ENCODE data around the gene GAB1. TPM values are rescaled to one million over a fixed set of nuclear protein-coding genes. Genes with fewer than 3 reads are reported as not detected.

The GAB1 gene
- total and polyA plus RNA-seq, 2 of the 8 experiments (the other 6 are each of a cell fraction or from before 2014, with no cell fraction given): 6.8 to 21.3 TPM

DNA sequence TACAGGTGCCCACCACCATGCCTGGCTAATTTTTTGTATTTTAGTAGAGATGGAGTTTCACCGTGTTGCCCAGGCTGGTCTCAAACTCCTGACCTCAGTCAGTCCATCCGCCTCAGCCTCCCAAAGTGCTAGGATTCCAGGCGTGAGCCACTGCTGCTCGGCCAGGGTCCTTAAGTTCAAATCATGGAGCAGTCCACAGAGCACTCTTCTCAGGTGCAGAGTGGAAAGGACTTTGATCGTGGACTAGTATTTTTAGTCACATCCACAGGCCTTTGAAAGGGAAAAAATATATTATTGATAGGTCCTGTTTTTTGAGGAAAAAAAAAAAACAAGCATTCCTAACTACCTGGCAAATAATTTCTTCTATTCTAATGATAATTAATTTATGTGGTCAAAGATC, 31.2 kb downstream of the GAB1 start:
- H2AK5ac ChIP-seq (ENCODE audit: low read depth, low read length): no peak overlapping the region
- H3K36me3 ChIP-seq (ENCODE audit: control insufficient read depth in 2 of 4, insufficient read depth in 4 of 4, low read length in 3 of 4): no peaks in the 10 kb centered on the region
- H2BK5ac ChIP-seq (ENCODE audit: low read depth, low read length): no peak overlapping the region
- no peak overlapping the region for H2BK15ac ChIP-seq (ENCODE audit: low read length)
- no peak overlapping the region for H3K9ac ChIP-seq (replicated peaks in 1 of 4; ENCODE audit: extremely low read depth in 1 of 4, low read depth in 3 of 4, low read length in 3 of 4)
- H2AFZ ChIP-seq (ENCODE audit: low read length): no peak overlapping the region
- H3K79me1 ChIP-seq (ENCODE audit: low read depth, low read length): no peaks in the 10 kb centered on the region
- H3K4me2 ChIP-seq (ENCODE audit: insufficient read depth in 1 of 2, low read depth in 2 of 2, low read length in 2 of 2): no peak overlapping the region
- H2BK12ac ChIP-seq (ENCODE audit: low read depth, low read length): no peak overlapping the region
- no peak overlapping the region for H3K23ac ChIP-seq (ENCODE audit: insufficient read length)
- WGBS, 2 experiments (ENCODE audit: extremely low coverage in 1 of 2, insufficient coverage in 1 of 2, insufficient read length in 1 of 2, insufficient replicate concordance in 2 of 2, low coverage in 1 of 2, low lambda C conversion rate in 2 of 2, missing lambda C conversion rate in 1 of 2): 94% methylated on average over 5 of the region's 5 CpGs; no CpG with 5 or more reads in 1 of the 2 experiments
- H4K91ac ChIP-seq (replicated peaks; ENCODE audit: insufficient read length, low read length): no peak overlapping the region
- no peak overlapping the region for H3K18ac ChIP-seq (ENCODE audit: extremely low read depth, low read length)
- H3K4me1 ChIP-seq (replicated peaks in 1 of 4; ENCODE audit: control insufficient read depth in 3 of 4, insufficient read depth in 4 of 4, low read length in 3 of 4): no peaks in the 10 kb centered on the region
- no peak overlapping the region for H3K4me3 ChIP-seq (ENCODE audit: extremely low read depth in 1 of 4, insufficient read depth in 2 of 4, low read depth in 3 of 4, low read length in 4 of 4)
- no peak overlapping the region for H2BK20ac ChIP-seq (ENCODE audit: low read length)
- H4K5ac ChIP-seq (ENCODE audit: insufficient read length, low read depth, low read length): no peak overlapping the region
- no peak overlapping the region for H3K27ac ChIP-seq (ENCODE audit: low read depth, low read length)
- no peak overlapping the region for H2BK120ac ChIP-seq (replicated peaks; ENCODE audit: low read depth, low read length)
- H3K9me3 ChIP-seq (ENCODE audit: insufficient read depth in 2 of 2, low read depth in 1 of 2, low read length in 1 of 2): no peaks in the 10 kb centered on the region
- peaks cover 0 to 30% of the 10 kb centered on the region in 2 experiments; a peak in 2 of 4 replicates for H3K79me2 ChIP-seq (ENCODE audit: control insufficient read depth in 1 of 2, insufficient read depth in 2 of 2, low read length in 2 of 2)
- H3K23me2 ChIP-seq (ENCODE audit: low read depth, low read length): no peaks in the 10 kb centered on the region
- no peak overlapping the region for H4K8ac ChIP-seq (ENCODE audit: extremely low read depth, insufficient read depth, low read length)
- POLR2A ChIA-PET (ENCODE audit: partially characterized antibody): no interaction called here
- H3K27me3 ChIP-seq (replicated peaks in 1 of 4; ENCODE audit: control insufficient read depth in 3 of 4, extremely low read depth in 1 of 4, insufficient read depth in 3 of 4, low read length in 3 of 4): peaks cover 0 to 1% (median 0%) of the 10 kb centered on the region in 4 experiments; a peak in 1 of 7 replicates
- no peaks in the 10 kb centered on the region for H4K20me1 ChIP-seq (replicated peaks in 1 of 2; ENCODE audit: control insufficient read depth in 1 of 2, insufficient read depth in 2 of 2, low read length in 2 of 2)
- no peak overlapping the region for H3K4ac ChIP-seq (replicated peaks; ENCODE audit: insufficient read length, low read depth, low read length)
- CTCF ChIA-PET (ENCODE audit: partially characterized antibody): interaction anchor here (0.7 kb wide), 1 partner anchor 55 kb away, joined by 3 read pairs; no protein-coding TSS in a partner anchor
- no peak overlapping the region for H3K14ac ChIP-seq (ENCODE audit: insufficient read length)
- no peak overlapping the region for H3K56ac ChIP-seq (replicated peaks; ENCODE audit: insufficient read length, low read depth, low read length)
- FAIRE-seq (no peak), DNase-seq (ENCODE audit: low read depth in 1 of 2, low spot score in 2 of 2) (no peak)
